ENCODE results near the gene HCFC1R1. TPM values are rescaled to one million over a fixed set of nuclear protein-coding genes. Genes with fewer than 3 reads are reported as not detected.

Gene HCFC1R1
- total RNA-seq, 1 experiment from 2014 or later: 60.0 TPM

DNA sequence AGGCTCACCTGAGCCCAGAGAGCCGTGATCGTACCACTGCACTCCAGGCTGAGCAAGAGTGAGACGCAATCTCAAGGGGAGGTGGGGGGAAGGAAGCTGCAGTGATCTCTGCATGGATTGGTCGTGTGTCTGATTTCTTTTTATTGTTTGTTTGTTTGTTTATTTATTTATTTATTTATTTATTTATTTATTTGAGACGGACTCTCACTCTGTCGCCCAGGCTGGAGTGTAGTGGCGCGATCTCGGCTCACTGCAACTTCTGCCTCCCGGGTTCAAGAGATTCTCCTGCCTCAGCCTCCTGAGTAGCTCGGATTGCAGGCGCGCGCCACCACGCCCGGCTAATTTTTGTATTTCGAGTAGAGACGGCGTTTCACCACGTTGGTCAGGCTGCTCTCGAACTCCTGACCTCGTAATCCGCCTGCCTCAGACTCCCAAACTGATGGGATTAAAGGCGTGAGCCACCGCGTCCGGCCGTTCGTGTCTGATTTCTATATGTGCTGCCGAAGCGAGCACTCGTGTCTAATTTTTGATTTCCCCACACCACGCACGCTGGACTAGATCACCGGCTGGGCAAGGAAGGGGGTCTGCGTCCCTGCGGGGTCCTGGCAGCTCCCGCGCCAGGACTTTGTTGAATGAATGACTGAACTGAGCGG is 4.0 kb downstream of the HCFC1R1 start:
- H3K36me3 ChIP-seq (ENCODE audit: control insufficient read depth in 1 of 2, insufficient read depth in 2 of 2, low read length in 2 of 2): peaks cover 0 to 15% of the 10 kb centered on the region in 2 experiments; a peak in 1 of 4 replicates
- DNase-seq (ENCODE audit: low read depth, low spot score) (no peak), ATAC-seq (no peak)
- peaks cover 18% of the 10 kb centered on the region; the same call in 1 of the 2 replicates for H3K79me2 ChIP-seq (ENCODE audit: insufficient read depth, low read length)
- H3K27ac ChIP-seq (ENCODE audit: low read depth, low read length): peak overlapping the region; percentile 100
- H3K9me2 ChIP-seq (ENCODE audit: insufficient read depth): no peaks in the 10 kb centered on the region
- peaks cover 27 to 65% of the 10 kb centered on the region in 2 experiments for H3K4me1 ChIP-seq (ENCODE audit: control insufficient read depth in 1 of 2, insufficient read depth in 2 of 2, low read length in 2 of 2)
- no peaks in the 10 kb centered on the region for H3K27me3 ChIP-seq (ENCODE audit: insufficient read depth, low read length)
- H3K9me3 ChIP-seq (ENCODE audit: control insufficient read depth in 1 of 2, insufficient read depth in 1 of 2, low read depth in 1 of 2, low read length in 2 of 2): no peaks in the 10 kb centered on the region
- ChIA-PET CTCF (interaction anchor here (0.8 to 6.1 kb wide), 5 partner anchors 9 to 16 kb away, joined by 3 to 39 read pairs (median 4); no protein-coding TSS in a partner anchor), POLR2A (interaction anchor here (0.8 to 8.2 kb wide), 14 partner anchors 8 to 1055 kb away, joined by 3 to 188 read pairs (median 4); partner anchors contain the start of genes CLDN9, KREMEN2, PAQR4 and PKMYT1), RAD21 (ENCODE audit: low non-redundant PET in 1 of 2, low total read pairs in 2 of 2, uncharacterized antibody in 2 of 2, unreplicated experiment in 2 of 2) (interaction anchor here in 1 of 2 experiments (0.7 kb wide), 1 partner anchor 667 kb away, joined by 4 read pairs; no protein-coding TSS in a partner anchor)
- TF ChIP-seq POLR2A (IDR thresholded peaks at IDR 0.05; ENCODE audit: borderline replicate concordance, extremely low read depth, insufficient read depth, insufficient read length) (no peak), CEBPB (IDR thresholded peaks at IDR 0.05; ENCODE audit: low read depth) (no peak), YY1 (IDR thresholded peaks at IDR 0.05; ENCODE audit: extremely low read depth, insufficient replicate concordance, low read depth, low read length) (peak; percentile 6), ELF1 (IDR thresholded peaks at IDR 0.05; ENCODE audit: borderline replicate concordance, low read depth) (no peak)
- TF ChIP-seq, protein P1, sequence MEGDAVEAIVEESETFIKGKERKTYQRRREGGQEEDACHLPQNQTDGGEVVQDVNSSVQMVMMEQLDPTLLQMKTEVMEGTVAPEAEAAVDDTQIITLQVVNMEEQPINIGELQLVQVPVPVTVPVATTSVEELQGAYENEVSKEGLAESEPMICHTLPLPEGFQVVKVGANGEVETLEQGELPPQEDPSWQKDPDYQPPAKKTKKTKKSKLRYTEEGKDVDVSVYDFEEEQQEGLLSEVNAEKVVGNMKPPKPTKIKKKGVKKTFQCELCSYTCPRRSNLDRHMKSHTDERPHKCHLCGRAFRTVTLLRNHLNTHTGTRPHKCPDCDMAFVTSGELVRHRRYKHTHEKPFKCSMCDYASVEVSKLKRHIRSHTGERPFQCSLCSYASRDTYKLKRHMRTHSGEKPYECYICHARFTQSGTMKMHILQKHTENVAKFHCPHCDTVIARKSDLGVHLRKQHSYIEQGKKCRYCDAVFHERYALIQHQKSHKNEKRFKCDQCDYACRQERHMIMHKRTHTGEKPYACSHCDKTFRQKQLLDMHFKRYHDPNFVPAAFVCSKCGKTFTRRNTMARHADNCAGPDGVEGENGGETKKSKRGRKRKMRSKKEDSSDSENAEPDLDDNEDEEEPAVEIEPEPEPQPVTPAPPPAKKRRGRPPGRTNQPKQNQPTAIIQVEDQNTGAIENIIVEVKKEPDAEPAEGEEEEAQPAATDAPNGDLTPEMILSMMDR (IDR thresholded peaks at IDR 0.05 in 2 of 3, conservative IDR thresholded peaks at IDR 0.05 in 1 of 3; ENCODE audit: borderline replicate concordance in 1 of 3, insufficient read depth in 1 of 3, low read depth in 2 of 3, low read length in 2 of 3): no peak
- TF ChIP-seq, protein P2, sequence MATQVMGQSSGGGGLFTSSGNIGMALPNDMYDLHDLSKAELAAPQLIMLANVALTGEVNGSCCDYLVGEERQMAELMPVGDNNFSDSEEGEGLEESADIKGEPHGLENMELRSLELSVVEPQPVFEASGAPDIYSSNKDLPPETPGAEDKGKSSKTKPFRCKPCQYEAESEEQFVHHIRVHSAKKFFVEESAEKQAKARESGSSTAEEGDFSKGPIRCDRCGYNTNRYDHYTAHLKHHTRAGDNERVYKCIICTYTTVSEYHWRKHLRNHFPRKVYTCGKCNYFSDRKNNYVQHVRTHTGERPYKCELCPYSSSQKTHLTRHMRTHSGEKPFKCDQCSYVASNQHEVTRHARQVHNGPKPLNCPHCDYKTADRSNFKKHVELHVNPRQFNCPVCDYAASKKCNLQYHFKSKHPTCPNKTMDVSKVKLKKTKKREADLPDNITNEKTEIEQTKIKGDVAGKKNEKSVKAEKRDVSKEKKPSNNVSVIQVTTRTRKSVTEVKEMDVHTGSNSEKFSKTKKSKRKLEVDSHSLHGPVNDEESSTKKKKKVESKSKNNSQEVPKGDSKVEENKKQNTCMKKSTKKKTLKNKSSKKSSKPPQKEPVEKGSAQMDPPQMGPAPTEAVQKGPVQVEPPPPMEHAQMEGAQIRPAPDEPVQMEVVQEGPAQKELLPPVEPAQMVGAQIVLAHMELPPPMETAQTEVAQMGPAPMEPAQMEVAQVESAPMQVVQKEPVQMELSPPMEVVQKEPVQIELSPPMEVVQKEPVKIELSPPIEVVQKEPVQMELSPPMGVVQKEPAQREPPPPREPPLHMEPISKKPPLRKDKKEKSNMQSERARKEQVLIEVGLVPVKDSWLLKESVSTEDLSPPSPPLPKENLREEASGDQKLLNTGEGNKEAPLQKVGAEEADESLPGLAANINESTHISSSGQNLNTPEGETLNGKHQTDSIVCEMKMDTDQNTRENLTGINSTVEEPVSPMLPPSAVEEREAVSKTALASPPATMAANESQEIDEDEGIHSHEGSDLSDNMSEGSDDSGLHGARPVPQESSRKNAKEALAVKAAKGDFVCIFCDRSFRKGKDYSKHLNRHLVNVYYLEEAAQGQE (IDR thresholded peaks at IDR 0.05; ENCODE audit: low read depth): no peak
- H3K4me2 ChIP-seq (ENCODE audit: low read length): peak overlapping the region; percentile 86
- TSS peak; percentile 52 for BruUV-seq (replicated peaks)
- H2AFZ ChIP-seq (ENCODE audit: low read depth, low read length, poor library complexity, severe bottlenecking): no peak overlapping the region
- H3K4me3 ChIP-seq (replicated peaks in 1 of 2; ENCODE audit: low read depth in 1 of 2, low read length in 2 of 2): peak overlapping the region; percentile 94 to 95
- peak overlapping the region; percentile 99 for H3K9ac ChIP-seq (ENCODE audit: low read length)
- intact Hi-C loops (cut with micrococcal nuclease): loop anchor here (5.0 kb wide), 2 partner anchors 37 to 862 kb away; partner anchors contain the start of genes PKMYT1 and TRAF7
- H4K20me1 ChIP-seq (ENCODE audit: insufficient read depth): no peaks in the 10 kb centered on the region

Measured in HCT116 (cell line).